Psoas muscle (tissue), 8 donors: ENCODE results near the gene WDPCP. TPM values are rescaled to one million over a fixed set of nuclear protein-coding genes. Genes with fewer than 3 reads are reported as not detected.
"Not testable (repeated sequence)": the region's sequence is repeated elsewhere in the genome, so short reads cannot be mapped to it uniquely, and the experiment has no call there.

Experiments
- ATAC-seq, 4 donors: fragments of 200-7000 bp; cut with Tn5 transposase; one replicate each; pipeline ENCODE4 v1.9.1; 2020; ENCODE audit warnings: moderate library complexity in 3 of 4, mild to moderate bottlenecking in 2 of 4
- DNase-seq, 2 donors: peaks; one replicate each; pipeline ENCODE4 v3.0.0-alpha.2; 2020
- H3K27ac ChIP-seq: fragments of 200-600 bp; one replicate; pipeline ENCODE4 v1.8.0; 2022
- H3K27me3 ChIP-seq, 3 donors: fragments of 200-600 bp in 1 of 3; one replicate each; pipeline versions ENCODE4 v1.6.1 to v1.8.0; 2013 to 2022; ENCODE audit warnings: low read length in 2 of 3, mild to moderate bottlenecking in 2 of 3, moderate library complexity in 1 of 3; ENCODE audit not compliant: insufficient read depth in 3 of 3
- H3K36me3 ChIP-seq, 2 donors: fragments of 200-600 bp in 1 of 2; one replicate each; pipeline versions ENCODE4 v1.6.1 to v1.8.0; 2013 to 2022; ENCODE audit warnings: low read depth in 1 of 2, mild to moderate bottlenecking in 1 of 2, moderate library complexity in 1 of 2; ENCODE audit not compliant: insufficient read depth in 1 of 2
- H3K4me1 ChIP-seq: fragments of 200-600 bp; one replicate; pipeline ENCODE4 v1.8.0; 2022
- H3K4me3 ChIP-seq: fragments of 200-600 bp; one replicate; pipeline ENCODE4 v1.8.0; 2022; ENCODE audit warnings: mild to moderate bottlenecking
- H3K9me3 ChIP-seq: fragments of 200-600 bp; one replicate; pipeline ENCODE4 v1.8.0; 2022
- WGBS, 3 donors: extraction: QIAGEN DNeasy Blood & Tissue Kit; methylation state at CpG; one replicate each; pipeline versions ENCODE4 v1.1.6 to v1.1.7; 2013; 5-methylcytosine and 5-hydroxymethylcytosine counted together
- intact Hi-C, 2 donors: fragments of 100-400 bp; cut with DNase I; formaldehyde crosslinking; loops; one replicate each; pipeline versions ENCODE4 v1.11.0 to v1.14.2; 2022
- polyA plus RNA-seq, 3 donors: library from polyadenylated mRNA; stranded (reverse); fragments of 200-250 nt; gene quantifications; one replicate each; pipeline ENCODE4 v1.2.3, GENCODE V29; 2013
- total RNA-seq, 4 donors: library from RNA; stranded (reverse); fragmentation: NEBNext Ultra II Directional in 2 of 4; extraction: Animal tissue kit (Norgen Biotek cat#: 25700) in 2 of 4; gene quantifications; one replicate each; pipeline versions ENCODE4 v1.2.1 to v1.2.4, GENCODE V29; 2021 to 2023
- TF ChIP-seq, protein P1 (sequence below): fragments of 200-600 bp; IDR thresholded peaks from one replicate; pipeline ENCODE4 v1.8.0; 2022; ENCODE audit warnings: antibody characterized with exemption
- donor health status: healthy with polysubstance abuse.
- donor health status: DM: no; HTN: no; CAD: no; lungs with moderate emphysema.
- donor health status: Bipolar disorder and iron deficiency.
- donor health status: healthy.
- donor health status: DM: yes; HTN: yes; CAD: no.
- donor health status: DM: no; HTN: no; CAD: no.
- donor health status: DM: no; HTN: no; CAD: no.
- donor health status: DM: yes; HTN: yes; CAD: no.

The WDPCP gene
- total and polyA plus RNA-seq, 7 donors = 1.7 to 17.2 (median 4.4) TPM

DNA sequence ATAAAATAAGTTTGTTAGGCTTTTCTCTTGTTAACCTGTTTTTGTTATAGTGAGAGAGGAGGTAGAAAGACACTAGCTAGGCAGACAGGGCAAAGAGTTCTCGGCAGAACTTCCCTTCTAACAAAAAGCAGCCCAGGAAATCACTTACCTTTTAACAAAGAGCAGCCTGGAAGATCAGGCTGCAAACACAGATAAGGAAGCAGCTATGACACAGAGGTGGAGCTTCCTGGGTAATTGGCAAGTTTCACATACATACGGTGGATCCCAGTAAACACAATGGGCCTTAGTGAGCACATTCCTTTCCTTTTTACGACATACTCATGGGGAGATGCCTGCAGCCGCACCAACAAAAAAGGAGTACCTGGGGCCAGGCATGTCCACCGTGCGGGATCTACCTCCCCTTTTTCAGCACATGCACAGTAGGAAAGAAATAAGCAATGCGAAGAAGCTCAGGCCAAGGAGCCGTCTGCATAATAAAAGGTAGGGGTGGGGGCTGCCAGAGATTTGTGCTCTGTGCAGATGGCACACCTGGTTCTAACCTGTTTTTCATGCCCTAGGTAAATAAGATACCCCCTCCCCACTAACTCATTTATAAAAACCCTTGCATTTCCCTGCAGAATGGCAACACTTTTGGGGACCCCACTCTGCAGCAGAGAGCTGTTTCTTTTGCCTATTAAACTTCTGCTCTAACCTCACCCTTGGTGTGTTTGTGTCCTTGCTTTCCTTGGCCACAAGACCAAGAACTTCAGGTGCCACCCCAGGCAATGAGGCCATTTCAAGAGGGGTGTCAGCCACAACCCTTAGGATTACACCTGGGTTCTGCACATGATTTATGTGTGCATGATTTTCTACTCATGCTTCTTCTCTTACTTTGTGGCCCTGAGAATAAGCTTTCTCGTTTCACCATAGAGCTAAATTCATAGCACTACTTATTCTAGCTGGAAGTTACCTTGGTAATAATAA is 27.0 kb upstream of the WDPCP start:
- H3K27me3 ChIP-seq = no peaks in the 10 kb centered on the region
- no peak overlapping the region for H3K27ac ChIP-seq
- WGBS, 3 donors = 58 to 66% (median 61%) methylated on average over 9 of the region's 9 CpGs
- no peak for DNase-seq
- no peaks in the 10 kb centered on the region for H3K4me1 ChIP-seq
- H3K4me3 ChIP-seq = no peak overlapping the region
- no peaks in the 10 kb centered on the region for H3K9me3 ChIP-seq
- intact Hi-C loops = no loop called here
- TF ChIP-seq, protein P1, sequence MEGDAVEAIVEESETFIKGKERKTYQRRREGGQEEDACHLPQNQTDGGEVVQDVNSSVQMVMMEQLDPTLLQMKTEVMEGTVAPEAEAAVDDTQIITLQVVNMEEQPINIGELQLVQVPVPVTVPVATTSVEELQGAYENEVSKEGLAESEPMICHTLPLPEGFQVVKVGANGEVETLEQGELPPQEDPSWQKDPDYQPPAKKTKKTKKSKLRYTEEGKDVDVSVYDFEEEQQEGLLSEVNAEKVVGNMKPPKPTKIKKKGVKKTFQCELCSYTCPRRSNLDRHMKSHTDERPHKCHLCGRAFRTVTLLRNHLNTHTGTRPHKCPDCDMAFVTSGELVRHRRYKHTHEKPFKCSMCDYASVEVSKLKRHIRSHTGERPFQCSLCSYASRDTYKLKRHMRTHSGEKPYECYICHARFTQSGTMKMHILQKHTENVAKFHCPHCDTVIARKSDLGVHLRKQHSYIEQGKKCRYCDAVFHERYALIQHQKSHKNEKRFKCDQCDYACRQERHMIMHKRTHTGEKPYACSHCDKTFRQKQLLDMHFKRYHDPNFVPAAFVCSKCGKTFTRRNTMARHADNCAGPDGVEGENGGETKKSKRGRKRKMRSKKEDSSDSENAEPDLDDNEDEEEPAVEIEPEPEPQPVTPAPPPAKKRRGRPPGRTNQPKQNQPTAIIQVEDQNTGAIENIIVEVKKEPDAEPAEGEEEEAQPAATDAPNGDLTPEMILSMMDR = no peak
- no peak for ATAC-seq
- no peaks in the 10 kb centered on the region for H3K36me3 ChIP-seq

DNA sequence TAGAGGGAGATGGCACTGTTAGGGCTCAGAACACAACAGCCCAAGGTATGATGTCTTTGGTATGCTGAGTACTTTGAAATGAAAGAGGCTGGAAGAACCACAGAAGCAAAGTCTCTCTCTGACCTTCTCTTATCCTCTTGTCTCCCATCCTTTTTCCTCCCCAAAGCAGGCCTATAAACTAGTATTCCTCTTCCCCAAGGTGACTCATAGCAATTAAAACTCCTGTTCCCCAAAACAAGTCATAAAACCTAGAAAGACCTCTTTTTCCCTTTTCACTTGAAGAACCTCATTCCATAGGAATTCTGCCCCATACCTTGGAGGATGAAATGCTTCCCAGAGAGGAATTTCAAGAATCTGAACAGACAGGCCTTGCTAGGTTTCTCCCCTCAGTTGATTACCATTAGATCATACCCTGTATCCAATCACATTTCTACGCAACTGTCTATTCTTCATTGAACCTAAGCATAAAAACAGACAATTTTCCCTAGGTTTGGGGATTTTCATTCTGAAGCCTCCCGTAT is 26.2 kb upstream of the WDPCP start:
- Histone ChIP-seq H3K36me3 (no peaks in the 10 kb centered on the region), H3K4me1 (no peaks in the 10 kb centered on the region), H3K4me3 (no peak overlapping the region), H3K27ac (no peak overlapping the region), H3K27me3 (no peaks in the 10 kb centered on the region), H3K9me3 (no peaks in the 10 kb centered on the region)
- 88 to 90% (median 88%) methylated on average over 2 of the region's 2 CpGs for WGBS, 3 donors
- ATAC-seq = no peak
- TF ChIP-seq, protein P1 = no peak
- intact Hi-C loops = no loop called here
- no peak for DNase-seq

DNA sequence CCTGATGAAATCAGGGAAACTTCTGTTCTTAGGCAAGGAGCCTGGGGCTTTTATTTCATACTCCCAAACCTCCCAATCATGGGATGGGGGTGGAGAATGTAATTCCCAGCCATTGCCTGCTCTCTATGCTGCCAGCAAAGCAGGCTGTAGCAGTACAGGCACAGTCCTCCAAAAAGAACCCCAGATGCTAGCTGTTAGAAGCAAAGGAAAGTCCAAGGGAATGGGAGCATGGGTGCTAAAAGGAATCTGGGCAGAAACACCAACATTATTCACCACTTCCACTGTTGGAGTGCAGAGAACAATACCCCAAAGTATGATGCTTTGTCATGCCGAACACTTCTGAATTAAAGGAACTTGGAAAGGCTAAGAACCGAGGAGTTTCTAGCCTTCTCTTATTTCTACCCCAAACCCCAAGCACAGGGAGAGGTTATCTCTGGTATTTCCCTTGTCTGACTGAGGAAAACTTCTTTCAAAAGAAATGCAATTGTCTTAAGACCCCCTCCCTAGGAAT is 25.2 kb upstream of the WDPCP start:
- Histone ChIP-seq H3K4me3 (no peak overlapping the region), H3K36me3 (no peaks in the 10 kb centered on the region), H3K9me3 (no peaks in the 10 kb centered on the region), H3K27me3 (no peaks in the 10 kb centered on the region), H3K27ac (no peak overlapping the region), H3K4me1 (no peaks in the 10 kb centered on the region)
- DNase-seq (no peak), ATAC-seq (no peak)
- intact Hi-C loops = no loop called here
- TF ChIP-seq, protein P1 = no peak
- WGBS, 3 donors = 68 to 82% (median 76%) methylated on average over 2 of the region's 2 CpGs

DNA sequence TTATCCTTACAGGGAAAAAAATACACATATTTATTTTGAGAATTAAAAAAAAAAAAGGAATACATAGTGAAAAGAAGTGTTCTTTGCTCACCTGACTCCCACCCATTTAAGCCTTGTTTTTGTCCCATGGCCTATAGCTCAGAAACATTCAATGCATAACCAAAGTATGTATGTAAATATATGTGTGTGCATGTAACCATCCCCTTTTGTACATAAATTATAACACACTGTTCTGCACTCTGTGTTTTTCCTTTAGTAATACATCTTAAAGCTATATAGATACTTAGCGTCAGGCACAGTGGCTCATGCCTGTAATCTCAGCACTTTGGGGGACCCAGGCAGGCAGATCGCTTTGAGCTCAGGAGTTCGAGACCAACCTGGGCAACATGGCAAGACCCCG is 22.2 kb upstream of the WDPCP start:
- 97 to 98% (median 97%) methylated on average over 4 of the region's 4 CpGs for WGBS, 3 donors

DNA sequence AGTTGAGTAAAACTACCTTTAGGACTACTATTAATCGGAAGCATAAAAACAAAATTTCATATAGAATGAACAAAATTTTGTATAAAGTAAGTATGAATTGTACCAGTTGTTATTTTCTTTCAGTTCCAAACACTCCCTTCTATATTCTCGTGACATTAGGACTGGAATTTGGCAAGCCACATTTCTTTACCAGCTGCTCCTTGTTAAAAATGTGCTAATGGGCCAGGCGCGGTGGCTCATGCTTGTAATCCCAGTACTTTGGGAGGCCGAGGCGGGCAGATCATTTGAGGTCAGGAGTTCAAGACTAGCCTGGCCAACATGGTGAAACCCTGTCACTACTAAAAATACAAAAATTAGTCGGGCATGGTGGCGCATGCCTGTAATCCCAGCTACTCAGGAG is 20.6 kb upstream of the WDPCP start:
- H3K27ac ChIP-seq, H3K9me3 ChIP-seq, H3K27me3 ChIP-seq, H3K4me3 ChIP-seq, intact Hi-C loops, H3K4me1 ChIP-seq, DNase-seq: not testable (repeated sequence)
- WGBS, 3 donors = 31 to 41% (median 32%) methylated on average over 8 of the region's 8 CpGs
- peaks cover 15 to 42% of the 10 kb centered on the region in 2 donors for H3K36me3 ChIP-seq
- peak in 3 of 4 donors; percentile 29 to 58 (median 57) for ATAC-seq

More for the DNA sequence above, 22.2 kb upstream of the WDPCP start:
- DNase-seq (no peak), ATAC-seq (no peak)
- Histone ChIP-seq H3K9me3 (no peaks in the 10 kb centered on the region), H3K27me3 (no peaks in the 10 kb centered on the region), H3K27ac (no peak overlapping the region), H3K4me1 (no peaks in the 10 kb centered on the region), H3K36me3 (peaks cover 8 to 26% of the 10 kb centered on the region in 2 donors), H3K4me3 (no peak overlapping the region)
- intact Hi-C loops = no loop called here
- TF ChIP-seq, protein P1 = no peak
